Activated CD8-positive, alpha-beta memory T cell treated with anti-CD3 and anti-CD28 coated beads for 24 hours (primary cell): ENCODE data around the gene EBI3.
A peak's percentile ranks its signal among the peaks of the same experiment; 100 is the strongest.
"Not testable (repeated sequence)": the region's sequence is repeated elsewhere in the genome, so short reads cannot be mapped to it uniquely, and the experiment has no call there.

ENCODE experiments used
- DNase-seq: peaks from one replicate; pipeline ENCODE4 v3.0.0-alpha.2; 2020

Gene EBI3

GRCh38 chr19:4237510-4237909 is 8.2 kb downstream of the EBI3 start:
- DNase-seq, result not testable (repeated sequence)

GRCh38 chr19:4238831-4239230 is 9.5 kb downstream of the EBI3 start:
- no peak for DNase-seq

- DNase-seq, result no peak
Observed at GRCh38 chr19:4241824-4242430, 12.6 kb downstream of the EBI3 start.

- DNase-seq, result not testable (repeated sequence)
Observed at GRCh38 chr19:4245938-4246337, 16.6 kb downstream of the EBI3 start.

- DNase-seq, result peak; percentile 97
Observed at GRCh38 chr19:4246767-4247593, 17.7 kb downstream of the EBI3 start, which contains the start of gene YJU2. YJU2 (plus strand) TSS chr19:4247080; CDS start chr19:4247147, 67 bp downstream.

- DNase-seq, result no peak
Observed at GRCh38 chr19:4256563-4256962, 27.2 kb downstream of the EBI3 start.

GRCh38 chr19:4257025-4257424 is 27.7 kb downstream of the EBI3 start:
- DNase-seq, result no peak

- DNase-seq, result no peak
Observed at GRCh38 chr19:4258181-4258580, 28.9 kb downstream of the EBI3 start.

- no peak for DNase-seq
Observed at GRCh38 chr19:4260613-4261191, 31.4 kb downstream of the EBI3 start.

GRCh38 chr19:4264812-4265211 is 35.5 kb downstream of the EBI3 start:
- DNase-seq, result no peak

GRCh38 chr19:4266253-4267000 is 37.1 kb downstream of the EBI3 start:
- DNase-seq, result no peak

- DNase-seq, result peak; percentile 85
Observed at GRCh38 chr19:4267101-4267900, 38.0 kb downstream of the EBI3 start.

GRCh38 chr19:4267901-4268815 is 38.8 kb downstream of the EBI3 start:
- no peak for DNase-seq

GRCh38 chr19:4268816-4269430 is 39.6 kb downstream of the EBI3 start:
- no peak for DNase-seq

- no peak for DNase-seq
Observed at GRCh38 chr19:4272894-4273293, 43.6 kb downstream of the EBI3 start.

GRCh38 chr19:4274321-4274686 is 45.0 kb downstream of the EBI3 start:
- DNase-seq, result not testable (repeated sequence)

GRCh38 chr19:4277191-4277696 is 47.9 kb downstream of the EBI3 start:
- no peak for DNase-seq

- DNase-seq, result no peak
Observed at GRCh38 chr19:4278010-4278409, 48.7 kb downstream of the EBI3 start.

GRCh38 chr19:4278419-4279266 is 49.3 kb downstream of the EBI3 start, which contains the start of gene SHD:
SHD (plus strand) TSS chr19:4279266; CDS start chr19:4280064, 798 bp downstream.
- no peak for DNase-seq

GRCh38 chr19:4279267-4279529 is 49.9 kb downstream of the EBI3 start:
- DNase-seq, result no peak
